ENCODE data around the gene PSME1. TPM values are rescaled to one million over a fixed set of nuclear protein-coding genes. Genes with fewer than 3 reads are reported as not detected.

PSME1 gene
- total and polyA plus RNA-seq, 2 of the 13 experiments (the other 11 are each of a cell fraction or from before 2014, with no cell fraction given): 159 to 608 TPM

DNA sequence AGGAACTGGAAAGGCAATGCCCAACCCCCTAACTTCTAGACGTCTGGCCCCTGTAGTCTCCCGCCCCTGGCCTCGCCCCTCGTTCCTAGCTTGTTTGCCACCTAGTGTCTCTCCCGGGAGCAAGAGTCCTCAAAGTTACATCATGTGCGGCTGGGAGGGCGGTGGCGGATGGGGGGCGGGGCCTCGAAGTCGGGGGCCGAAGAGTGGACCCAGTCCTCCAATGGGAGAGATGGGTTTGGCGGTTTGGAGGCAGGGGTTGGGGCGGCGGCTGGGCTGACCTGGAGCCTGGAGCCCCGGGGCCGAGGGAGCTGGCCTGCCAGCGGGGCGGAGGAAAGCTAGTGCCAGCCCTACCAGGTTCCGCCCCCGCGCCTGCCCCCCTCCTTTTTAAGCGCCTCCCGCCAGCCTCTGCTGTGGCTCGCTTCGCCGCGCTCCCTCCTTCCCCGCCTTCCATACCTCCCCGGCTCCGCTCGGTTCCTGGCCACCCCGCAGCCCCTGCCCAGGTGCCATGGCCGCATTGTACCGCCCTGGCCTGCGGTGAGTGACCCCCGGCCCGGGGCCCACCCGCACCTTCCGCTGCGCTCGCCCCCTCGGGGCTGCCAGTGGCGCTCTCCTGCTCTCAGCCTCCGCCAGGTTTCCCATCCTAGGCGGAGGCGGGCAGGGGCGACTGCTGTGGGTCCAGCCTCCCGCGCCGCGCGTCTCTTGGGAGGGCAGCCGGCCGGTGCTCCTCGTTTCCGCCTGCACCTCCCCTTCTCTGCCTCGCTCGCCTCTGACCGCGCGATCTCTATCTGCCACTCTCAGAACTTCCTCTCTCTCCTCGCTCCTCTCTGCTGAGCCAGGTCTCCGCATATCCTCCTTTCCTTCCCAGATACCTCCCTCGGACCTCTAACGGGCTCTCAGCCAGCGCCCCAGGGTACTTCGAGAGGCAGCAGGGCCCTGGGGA lies 41.8 kb upstream of the PSME1 start, which contains the start of gene PCK2 (continued):
- TF ChIP-seq, protein P1, sequence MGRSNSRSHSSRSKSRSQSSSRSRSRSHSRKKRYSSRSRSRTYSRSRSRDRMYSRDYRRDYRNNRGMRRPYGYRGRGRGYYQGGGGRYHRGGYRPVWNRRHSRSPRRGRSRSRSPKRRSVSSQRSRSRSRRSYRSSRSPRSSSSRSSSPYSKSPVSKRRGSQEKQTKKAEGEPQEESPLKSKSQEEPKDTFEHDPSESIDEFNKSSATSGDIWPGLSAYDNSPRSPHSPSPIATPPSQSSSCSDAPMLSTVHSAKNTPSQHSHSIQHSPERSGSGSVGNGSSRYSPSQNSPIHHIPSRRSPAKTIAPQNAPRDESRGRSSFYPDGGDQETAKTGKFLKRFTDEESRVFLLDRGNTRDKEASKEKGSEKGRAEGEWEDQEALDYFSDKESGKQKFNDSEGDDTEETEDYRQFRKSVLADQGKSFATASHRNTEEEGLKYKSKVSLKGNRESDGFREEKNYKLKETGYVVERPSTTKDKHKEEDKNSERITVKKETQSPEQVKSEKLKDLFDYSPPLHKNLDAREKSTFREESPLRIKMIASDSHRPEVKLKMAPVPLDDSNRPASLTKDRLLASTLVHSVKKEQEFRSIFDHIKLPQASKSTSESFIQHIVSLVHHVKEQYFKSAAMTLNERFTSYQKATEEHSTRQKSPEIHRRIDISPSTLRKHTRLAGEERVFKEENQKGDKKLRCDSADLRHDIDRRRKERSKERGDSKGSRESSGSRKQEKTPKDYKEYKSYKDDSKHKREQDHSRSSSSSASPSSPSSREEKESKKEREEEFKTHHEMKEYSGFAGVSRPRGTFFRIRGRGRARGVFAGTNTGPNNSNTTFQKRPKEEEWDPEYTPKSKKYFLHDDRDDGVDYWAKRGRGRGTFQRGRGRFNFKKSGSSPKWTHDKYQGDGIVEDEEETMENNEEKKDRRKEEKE (IDR thresholded peaks at IDR 0.05): no peak
- TF ChIP-seq EZH2 (conservative IDR thresholded peaks at IDR 0.05; ENCODE audit: low read depth, low read length): no peak
- TF ChIP-seq, protein P2, sequence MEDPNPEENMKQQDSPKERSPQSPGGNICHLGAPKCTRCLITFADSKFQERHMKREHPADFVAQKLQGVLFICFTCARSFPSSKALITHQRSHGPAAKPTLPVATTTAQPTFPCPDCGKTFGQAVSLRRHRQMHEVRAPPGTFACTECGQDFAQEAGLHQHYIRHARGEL (CRISPR knock-in tag; IDR thresholded peaks at IDR 0.05): peak; percentile 98
- peak; percentile 97 for TF ChIP-seq KDM4B (CRISPR knock-in tag; IDR thresholded peaks at IDR 0.05)
- TF ChIP-seq, protein P3, sequence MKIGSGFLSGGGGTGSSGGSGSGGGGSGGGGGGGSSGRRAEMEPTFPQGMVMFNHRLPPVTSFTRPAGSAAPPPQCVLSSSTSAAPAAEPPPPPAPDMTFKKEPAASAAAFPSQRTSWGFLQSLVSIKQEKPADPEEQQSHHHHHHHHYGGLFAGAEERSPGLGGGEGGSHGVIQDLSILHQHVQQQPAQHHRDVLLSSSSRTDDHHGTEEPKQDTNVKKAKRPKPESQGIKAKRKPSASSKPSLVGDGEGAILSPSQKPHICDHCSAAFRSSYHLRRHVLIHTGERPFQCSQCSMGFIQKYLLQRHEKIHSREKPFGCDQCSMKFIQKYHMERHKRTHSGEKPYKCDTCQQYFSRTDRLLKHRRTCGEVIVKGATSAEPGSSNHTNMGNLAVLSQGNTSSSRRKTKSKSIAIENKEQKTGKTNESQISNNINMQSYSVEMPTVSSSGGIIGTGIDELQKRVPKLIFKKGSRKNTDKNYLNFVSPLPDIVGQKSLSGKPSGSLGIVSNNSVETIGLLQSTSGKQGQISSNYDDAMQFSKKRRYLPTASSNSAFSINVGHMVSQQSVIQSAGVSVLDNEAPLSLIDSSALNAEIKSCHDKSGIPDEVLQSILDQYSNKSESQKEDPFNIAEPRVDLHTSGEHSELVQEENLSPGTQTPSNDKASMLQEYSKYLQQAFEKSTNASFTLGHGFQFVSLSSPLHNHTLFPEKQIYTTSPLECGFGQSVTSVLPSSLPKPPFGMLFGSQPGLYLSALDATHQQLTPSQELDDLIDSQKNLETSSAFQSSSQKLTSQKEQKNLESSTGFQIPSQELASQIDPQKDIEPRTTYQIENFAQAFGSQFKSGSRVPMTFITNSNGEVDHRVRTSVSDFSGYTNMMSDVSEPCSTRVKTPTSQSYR (CRISPR knock-in tag; IDR thresholded peaks at IDR 0.05; ENCODE audit: borderline replicate concordance): peak; percentile 91
- no peak for TF ChIP-seq GABPA (IDR thresholded peaks at IDR 0.05; ENCODE audit: low read depth, low read length)
- no peak for TF ChIP-seq GABPA (CRISPR knock-in tag; IDR thresholded peaks at IDR 0.05; ENCODE audit: low read depth)
- TF ChIP-seq MTF2 (CRISPR knock-in tag; IDR thresholded peaks at IDR 0.05; ENCODE audit: borderline replicate concordance): no peak
- no peak for TF ChIP-seq ZNF746 (CRISPR knock-in tag; IDR thresholded peaks at IDR 0.05)
- TF ChIP-seq ZNF619 (CRISPR knock-in tag; IDR thresholded peaks at IDR 0.05): peak; percentile 88; the same call in 1 of the 2 replicates
- TF ChIP-seq, protein P4, sequence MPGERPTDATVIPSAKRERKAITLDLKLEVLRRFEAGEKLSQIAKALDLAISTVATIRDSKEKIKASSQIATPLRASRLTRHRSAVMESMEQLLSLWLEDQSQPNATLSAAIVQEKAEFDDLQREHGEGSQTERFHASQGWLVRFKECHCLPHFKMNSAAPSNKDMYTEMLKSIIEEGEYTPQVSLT (CRISPR knock-in tag; IDR thresholded peaks at IDR 0.05; ENCODE audit: borderline replicate concordance, low read depth): no peak
- peak; percentile 55 for TF ChIP-seq FOSL2 (CRISPR knock-in tag; IDR thresholded peaks at IDR 0.05)
- TF ChIP-seq RBFOX2 (IDR thresholded peaks at IDR 0.05; ENCODE audit: low read depth, low read length): peak; percentile 100
- TF ChIP-seq, protein P5, sequence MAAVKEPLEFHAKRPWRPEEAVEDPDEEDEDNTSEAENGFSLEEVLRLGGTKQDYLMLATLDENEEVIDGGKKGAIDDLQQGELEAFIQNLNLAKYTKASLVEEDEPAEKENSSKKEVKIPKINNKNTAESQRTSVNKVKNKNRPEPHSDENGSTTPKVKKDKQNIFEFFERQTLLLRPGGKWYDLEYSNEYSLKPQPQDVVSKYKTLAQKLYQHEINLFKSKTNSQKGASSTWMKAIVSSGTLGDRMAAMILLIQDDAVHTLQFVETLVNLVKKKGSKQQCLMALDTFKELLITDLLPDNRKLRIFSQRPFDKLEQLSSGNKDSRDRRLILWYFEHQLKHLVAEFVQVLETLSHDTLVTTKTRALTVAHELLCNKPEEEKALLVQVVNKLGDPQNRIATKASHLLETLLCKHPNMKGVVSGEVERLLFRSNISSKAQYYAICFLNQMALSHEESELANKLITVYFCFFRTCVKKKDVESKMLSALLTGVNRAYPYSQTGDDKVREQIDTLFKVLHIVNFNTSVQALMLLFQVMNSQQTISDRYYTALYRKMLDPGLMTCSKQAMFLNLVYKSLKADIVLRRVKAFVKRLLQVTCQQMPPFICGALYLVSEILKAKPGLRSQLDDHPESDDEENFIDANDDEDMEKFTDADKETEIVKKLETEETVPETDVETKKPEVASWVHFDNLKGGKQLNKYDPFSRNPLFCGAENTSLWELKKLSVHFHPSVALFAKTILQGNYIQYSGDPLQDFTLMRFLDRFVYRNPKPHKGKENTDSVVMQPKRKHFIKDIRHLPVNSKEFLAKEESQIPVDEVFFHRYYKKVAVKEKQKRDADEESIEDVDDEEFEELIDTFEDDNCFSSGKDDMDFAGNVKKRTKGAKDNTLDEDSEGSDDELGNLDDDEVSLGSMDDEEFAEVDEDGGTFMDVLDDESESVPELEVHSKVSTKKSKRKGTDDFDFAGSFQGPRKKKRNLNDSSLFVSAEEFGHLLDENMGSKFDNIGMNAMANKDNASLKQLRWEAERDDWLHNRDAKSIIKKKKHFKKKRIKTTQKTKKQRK (IDR thresholded peaks at IDR 0.05; ENCODE audit: low read length): no peak
- TF ChIP-seq ZBTB3 (CRISPR knock-in tag; IDR thresholded peaks at IDR 0.05; ENCODE audit: borderline replicate concordance, low read depth): peak; percentile 63; the same call in 1 of the 2 replicates

Data from HepG2 (cell line).